GM18909 (cell line): ENCODE results near the gene PAWR.
"Not testable (repeated sequence)": the region's sequence is repeated elsewhere in the genome, so short reads cannot be mapped to it uniquely, and the experiment has no call there.

Source experiments
- ATAC-seq: cut with Tn5 transposase; IDR thresholded peaks from one replicate; pipeline ENCODE4 v1.9.1; 2021; ENCODE audit warnings: mild to moderate bottlenecking; ENCODE audit not compliant: unreplicated experiment, poor library complexity

Gene PAWR

GRCh38 chr12:79655036-79655435 lies 35.7 kb downstream of the PAWR start:
- ATAC-seq, result no peak

DNA sequence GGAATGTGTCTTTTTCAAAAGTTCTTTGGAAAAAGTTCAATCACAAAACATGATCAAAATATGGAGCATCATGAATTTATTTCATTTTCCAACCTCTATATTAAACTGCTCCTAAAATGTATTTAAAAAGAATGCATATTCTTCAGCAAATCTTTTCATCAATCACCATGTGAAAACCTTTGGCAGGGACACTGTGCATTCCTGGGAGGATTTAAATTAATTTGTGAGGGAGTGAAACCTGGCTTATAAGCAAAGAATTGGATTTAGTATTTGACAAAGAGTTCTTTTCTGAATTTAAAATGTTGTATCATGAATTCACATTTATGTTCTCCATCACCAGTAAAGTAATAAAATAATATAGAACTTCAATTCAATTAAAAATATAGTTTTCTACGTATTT lies 38.2 kb downstream of the PAWR start:
- no peak for ATAC-seq

DNA sequence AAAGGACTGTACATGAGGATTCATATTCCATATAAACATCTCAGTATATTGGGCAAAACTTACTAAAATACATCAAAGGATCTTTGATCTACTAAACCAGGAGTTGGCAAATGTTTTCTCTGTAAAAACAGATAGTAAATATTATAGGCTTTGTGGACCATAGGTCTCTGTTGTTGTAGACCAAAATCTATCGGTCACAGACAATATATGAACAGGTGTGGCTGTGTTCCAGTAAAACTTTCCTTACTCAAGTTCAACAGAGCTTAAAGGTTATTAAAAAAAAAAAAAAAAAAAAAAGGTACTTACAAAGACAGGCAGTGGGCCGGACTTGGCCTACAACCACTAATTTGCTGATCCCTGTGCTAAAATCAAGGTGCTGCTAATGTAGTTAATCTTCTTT lies 40.3 kb downstream of the PAWR start:
- no peak for ATAC-seq

- ATAC-seq, result no peak
Observed at GRCh38 chr12:79648881-79649280, 41.9 kb downstream of the PAWR start.

DNA sequence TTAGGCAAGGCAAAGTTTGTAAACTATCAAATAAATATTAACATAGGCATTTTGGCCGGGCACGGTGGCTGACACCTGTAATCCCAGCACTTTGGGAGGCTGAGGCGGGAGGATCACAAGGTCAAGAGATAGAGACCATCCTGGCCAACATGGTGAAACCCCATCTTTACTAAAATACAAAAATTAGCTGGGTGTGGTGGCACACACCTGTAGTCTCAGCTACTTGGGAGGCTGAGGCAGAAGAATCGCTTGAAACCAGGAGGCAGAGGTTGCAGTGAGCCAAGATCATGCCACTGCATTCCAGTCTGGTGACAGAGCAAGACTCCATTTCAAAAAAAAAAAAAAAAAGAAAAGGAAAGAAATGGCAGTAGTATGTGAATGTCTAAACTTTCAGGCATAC lies 43.9 kb downstream of the PAWR start:
- ATAC-seq, result not testable (repeated sequence)

GRCh38 chr12:79645235-79645630 lies 45.5 kb downstream of the PAWR start:
- peak; percentile 100 for ATAC-seq

DNA sequence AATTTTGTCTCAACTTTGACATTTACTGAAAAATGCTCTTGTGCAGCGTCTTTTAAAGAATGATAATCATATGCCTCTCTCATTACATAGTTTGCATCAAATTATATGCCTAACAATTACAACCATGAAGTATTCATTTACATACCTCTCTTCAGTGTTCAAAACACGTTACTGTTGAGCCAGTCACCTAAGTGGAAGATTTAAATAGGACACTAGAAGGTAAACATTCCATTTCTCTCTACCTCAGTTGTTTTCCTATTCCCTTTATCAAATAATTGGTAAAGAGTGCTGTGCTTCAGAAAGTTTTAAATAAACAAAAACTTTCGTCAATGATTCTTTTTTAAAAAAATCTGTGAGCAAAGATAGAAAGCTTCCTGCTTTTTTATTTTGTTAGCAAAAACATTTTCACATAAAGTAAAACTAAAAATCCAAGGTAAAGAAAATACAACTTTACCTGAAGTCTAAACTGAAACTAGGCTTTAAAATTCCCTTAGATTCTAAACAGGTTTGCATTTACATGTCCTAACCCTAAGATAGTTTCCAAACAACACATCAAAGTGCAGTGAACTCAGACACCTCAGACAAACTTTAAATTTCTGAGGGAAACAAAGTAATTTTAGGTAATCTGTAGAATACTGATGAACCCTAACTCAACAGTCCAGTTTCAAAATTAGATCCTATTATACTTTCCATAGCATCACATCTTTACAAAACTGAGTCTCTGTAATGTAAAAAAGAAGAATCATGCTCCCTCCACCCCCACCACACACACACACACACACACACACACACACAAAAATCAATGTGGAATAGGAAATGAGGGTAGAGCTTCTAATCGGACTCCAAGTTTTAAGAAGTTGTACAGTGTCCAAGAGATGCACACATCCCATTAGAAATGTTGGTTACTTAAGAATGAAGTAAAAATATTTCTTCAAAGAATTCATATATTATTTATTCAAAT lies 46.2 kb downstream of the PAWR start:
- peak; percentile 6 for ATAC-seq

DNA sequence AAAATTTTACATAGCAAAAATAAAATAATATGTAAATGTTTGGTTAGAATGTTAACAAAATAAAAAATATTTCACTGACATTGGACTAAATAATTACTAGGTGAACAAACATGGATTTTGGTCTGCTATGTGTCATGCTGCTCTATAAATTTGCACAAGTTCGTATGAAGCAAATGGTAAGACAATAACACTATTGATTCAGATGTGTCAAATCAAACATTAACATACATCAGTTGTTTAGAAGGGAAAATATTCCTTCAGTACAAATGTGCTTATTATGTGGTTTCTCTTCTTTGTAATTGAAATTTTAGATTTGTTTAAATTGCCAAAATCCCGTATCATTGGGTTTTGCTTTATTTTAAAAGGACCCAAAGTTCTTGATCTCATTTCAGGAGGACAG lies 46.9 kb downstream of the PAWR start:
- ATAC-seq, result no peak

GRCh38 chr12:79638490-79638889 lies 52.3 kb downstream of the PAWR start:
- ATAC-seq, result no peak

DNA sequence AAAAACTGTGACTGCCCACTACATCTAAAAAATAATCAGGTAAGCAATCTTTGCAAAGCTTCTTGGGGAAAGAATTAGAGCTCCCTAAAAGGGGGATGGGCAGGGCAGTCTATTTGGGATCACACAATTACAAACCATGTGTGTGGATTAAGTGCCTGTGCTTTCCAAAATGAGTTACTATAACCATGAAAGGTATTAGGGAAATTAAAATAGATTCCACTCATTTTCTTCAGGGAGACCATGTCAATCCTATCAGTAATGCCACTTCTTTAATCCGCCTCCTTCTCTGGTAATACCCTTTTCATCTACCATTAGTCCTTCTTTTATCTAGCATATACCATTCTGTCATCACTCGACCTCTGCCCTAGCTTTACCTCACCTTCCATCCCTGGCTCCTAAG lies 53.7 kb downstream of the PAWR start:
- ATAC-seq, result no peak

DNA sequence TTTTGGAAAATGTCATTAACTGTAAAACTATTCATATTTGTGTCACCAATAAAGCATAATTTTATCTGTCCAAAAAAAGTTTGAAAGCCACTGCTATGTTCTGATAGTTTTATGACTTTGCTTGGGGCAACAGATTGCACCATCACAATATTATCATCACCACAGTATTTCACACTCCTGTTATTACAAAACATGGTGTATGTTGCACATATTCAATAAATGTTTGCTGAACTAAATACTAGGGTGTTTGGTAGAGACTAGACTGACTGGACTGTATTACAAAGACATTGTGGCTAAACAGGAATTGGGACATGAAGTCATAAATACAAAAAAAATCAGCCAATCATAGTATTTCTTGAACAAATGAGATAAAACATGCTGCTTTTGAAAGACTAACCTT lies 55.1 kb downstream of the PAWR start:
- ATAC-seq, result no peak

DNA sequence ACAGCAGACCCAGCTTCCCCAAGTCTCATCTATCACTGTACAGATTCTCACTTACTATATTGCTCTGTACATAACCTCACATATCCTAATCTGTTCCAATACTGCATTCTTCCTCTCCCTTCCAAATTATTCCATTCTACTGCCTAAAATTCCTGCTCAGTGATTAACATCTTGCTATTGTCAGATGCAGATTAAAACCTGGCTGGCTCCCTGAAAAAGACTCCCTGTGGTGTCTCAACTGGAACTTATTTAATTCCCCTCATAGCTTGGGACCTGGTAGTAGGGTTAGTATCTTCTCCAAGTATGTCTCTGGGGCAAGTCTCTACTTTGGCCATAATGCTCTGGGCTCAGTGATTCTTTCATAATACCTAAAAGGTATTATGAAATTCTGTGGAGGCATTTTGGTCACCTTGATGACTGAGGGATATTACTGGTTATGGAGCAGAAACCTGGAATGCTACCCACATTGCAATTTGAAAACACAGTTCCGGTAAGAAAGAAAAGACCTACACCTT lies 55.8 kb downstream of the PAWR start:
- no peak for ATAC-seq

DNA sequence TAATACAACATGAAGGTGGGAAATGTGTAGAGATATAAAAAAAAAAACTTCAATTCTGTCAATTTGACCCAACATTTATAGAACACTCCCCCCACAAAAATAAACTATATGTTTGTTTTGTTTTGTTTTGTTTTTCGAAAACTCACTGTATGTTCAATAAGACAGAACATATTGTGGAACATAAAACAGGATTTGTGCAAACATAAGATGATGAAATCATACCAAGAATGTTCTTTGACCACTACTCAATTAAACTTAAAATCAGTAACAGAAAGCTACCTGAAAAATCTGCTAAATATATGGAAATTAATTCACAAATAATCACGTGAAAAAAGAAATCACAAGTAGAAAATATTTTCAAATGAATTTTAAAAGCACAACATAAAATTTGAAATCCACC lies 61.2 kb downstream of the PAWR start:
- no peak for ATAC-seq

DNA sequence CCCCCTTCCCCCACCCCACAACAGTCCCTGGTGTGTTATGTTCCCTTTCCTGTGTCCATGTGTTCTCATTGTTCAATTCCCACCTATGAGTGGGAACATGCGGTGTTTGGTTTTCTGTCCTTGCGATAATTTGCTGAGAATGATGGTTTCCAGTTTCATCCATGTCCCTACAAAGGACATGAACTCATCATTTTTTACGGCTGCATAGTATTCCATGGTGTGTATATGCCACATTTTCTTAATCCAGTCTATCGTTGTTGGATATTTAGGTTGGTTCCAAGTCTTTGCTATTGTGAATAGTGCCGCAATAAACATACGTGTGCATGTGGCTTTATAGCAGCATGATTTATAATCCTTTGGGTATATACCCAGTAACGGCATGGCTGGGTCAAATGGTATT lies 64.0 kb downstream of the PAWR start:
- ATAC-seq, result not testable (repeated sequence)

GRCh38 chr12:79624378-79624777 lies 66.4 kb downstream of the PAWR start:
- no peak for ATAC-seq

DNA sequence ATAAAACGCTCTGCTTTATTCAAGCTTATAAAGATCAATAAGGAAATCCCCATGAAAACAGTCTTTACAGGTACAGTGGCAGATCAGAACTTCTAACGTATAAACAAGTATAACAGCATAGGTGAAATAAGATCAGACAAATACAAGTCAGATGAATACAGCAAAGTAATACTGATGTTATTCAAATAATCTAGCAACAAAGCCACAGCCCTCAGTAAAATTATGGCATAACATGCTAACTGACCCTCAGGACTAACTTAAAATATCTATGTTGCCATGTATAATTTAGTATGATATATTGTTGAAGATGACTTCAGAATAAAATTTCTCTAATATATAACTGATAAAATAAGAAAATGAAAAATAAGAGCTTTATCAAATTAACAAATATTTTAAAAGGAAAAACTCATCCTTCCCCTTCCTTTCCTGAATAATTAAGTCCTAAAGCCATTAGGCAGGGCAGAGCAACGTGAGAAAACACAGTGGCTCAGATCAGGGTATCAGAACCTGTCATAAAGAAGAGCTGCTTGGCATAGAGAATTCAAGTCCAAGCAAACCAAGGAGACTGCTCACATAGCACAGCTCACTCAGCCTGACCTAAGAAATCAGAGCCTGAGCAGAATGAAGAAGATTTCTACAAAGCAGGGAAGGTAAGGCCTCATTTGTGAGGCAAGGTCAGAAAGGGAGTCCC lies 70.7 kb downstream of the PAWR start:
- ATAC-seq, result no peak

DNA sequence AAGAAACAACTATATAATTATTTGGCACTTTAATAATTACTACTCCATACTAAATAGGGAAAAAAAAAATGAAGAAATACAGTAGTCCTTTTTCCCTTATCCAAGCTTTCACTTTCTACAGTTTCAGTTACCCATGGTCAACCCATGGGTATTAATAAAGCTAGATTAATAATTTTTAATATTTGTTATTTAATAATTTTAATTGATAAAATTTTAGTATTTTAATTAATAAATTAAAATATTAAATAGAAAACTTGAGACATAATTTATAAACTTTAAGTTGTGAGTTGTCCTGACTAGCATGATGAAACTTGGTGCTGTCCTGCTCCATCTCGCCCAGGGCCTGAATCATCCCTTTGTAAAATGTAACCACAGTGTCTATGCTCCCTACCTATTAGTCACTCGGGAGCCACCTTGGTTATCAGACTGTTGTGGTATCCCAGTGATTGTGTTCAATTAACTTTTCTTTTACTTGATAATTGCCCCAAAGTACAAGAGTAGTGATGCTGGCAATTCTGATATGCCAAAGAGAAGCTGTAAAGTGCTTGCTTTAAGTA lies 71.8 kb downstream of the PAWR start:
- no peak for ATAC-seq

DNA sequence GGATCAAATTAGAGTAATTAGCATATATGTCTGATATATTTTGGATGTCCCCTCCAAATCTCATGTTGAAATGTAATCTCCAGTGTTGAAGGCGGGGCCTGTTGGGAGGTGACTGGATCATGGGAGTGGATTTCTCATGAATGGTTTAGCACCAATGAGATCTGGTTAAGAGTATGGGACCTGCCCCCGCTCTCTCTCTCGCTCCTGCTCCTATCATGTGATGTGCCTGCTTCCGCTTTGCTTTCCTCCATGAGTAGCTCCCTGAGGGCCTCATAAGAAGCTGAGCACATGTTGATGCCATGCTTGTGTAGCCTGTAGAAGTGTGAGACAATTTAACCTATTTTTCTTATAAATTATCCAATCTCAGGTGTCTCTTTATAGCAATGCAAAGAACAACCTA lies 73.1 kb downstream of the PAWR start:
- ATAC-seq, result no peak

DNA sequence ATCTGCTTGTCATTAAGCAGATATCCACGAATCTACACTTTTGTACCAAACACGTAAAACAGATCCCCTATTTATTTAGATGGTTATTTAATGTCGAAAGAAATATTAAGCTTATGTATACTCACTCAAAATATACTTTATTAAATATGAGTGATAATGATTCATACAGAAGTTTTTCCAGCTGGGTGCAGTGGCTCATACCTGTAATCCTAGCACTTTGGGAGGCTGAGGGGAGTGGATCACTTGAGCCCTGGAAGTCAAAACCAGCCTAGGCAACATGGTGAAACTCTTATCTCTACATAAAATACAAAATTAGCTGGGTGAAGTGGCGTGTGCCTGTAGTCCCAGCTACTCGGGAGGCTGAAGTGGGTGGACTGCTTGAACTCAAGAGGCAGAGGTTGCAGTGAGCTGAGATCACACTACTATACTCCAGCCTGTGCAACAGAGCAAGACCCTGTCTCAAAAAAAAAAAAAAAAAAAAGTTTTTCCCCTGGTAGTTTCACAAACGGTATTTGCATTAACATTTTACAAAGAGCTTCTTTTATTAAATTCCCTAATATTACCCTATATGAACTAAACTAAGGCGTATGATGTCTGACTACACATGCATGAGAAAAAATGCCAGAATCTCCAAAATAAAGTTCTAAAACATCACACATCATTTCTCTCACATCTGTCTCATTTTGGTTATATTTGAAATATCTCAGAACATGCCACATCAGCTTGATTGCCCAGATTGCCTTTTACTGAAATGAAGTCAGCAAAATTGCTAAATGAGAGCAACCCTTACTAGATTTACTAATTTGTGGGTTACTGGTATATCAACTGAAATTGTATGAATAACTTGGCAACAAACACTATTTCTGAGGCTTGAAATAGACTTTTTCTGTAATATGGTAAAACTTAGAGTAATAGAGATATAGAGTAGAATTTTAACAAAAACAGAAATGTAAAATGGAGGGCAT lies 74.9 kb downstream of the PAWR start:
- peak; percentile 73 for ATAC-seq

DNA sequence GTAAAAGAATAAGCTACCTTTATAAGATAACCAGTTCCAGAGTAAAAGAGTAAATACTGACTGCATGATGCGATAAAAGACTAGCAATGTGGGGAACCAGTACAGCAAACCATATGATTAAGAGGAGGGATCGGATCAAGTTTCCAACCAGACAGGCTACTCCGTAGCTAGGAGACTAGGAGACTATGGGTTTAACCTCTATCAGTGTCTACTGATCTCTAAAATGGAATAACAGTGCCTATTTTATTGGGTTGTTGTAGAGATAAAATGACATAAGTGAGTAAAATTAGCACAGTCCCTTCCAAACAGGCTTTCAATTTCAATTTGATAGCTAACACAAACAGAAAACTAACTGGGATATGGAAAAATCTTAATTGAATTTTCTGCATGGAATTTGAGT lies 76.0 kb downstream of the PAWR start:
- no peak for ATAC-seq
